H9 (cell line): ENCODE data around the gene APOL1. TPM values are rescaled to one million over a fixed set of nuclear protein-coding genes. Genes with fewer than 3 reads are reported as not detected.
A peak's percentile ranks its signal among the peaks of the same experiment; 100 is the strongest.
"Not testable (repeated sequence)": the region's sequence is repeated elsewhere in the genome, so short reads cannot be mapped to it uniquely, and the experiment has no call there.

Experiments used
- DNase-seq: peaks from one replicate; pipeline ENCODE4 v3.0.0-alpha.2; 2017
- H2AFZ ChIP-seq: one replicate; pipeline ENCODE4 v1.6.1; 2013; ENCODE audit warnings: mild to moderate bottlenecking, low read length, control low read depth, moderate library complexity
- H2AK5ac ChIP-seq: 2 replicates; pipeline ENCODE4 v1.6.1; 2013; ENCODE audit warnings: low read length, control low read depth, mixed read lengths; ENCODE audit not compliant: insufficient read length
- H2BK120ac ChIP-seq: one replicate; pipeline ENCODE4 v1.6.1; 2013; ENCODE audit warnings: low read depth, mild to moderate bottlenecking, low read length, control low read depth, inconsistent platforms; ENCODE audit not compliant: poor library complexity, severe bottlenecking
- H2BK12ac ChIP-seq: 2 replicates; pipeline ENCODE4 v1.6.1; 2013; ENCODE audit warnings: low read length, control low read depth, mixed read lengths, low read depth; ENCODE audit not compliant: insufficient read length
- H2BK15ac ChIP-seq: 2 replicates; pipeline ENCODE4 v1.6.1; 2013; ENCODE audit warnings: low read depth, low read length, control low read depth
- H2BK20ac ChIP-seq: one replicate; pipeline ENCODE4 v1.6.1; 2013; ENCODE audit warnings: low read depth, mild to moderate bottlenecking, low read length, control low read depth, inconsistent platforms; ENCODE audit not compliant: poor library complexity, severe bottlenecking
- H2BK5ac ChIP-seq: 2 replicates; pipeline ENCODE4 v1.6.1; 2013; ENCODE audit warnings: low read length, control low read depth, mixed read lengths; ENCODE audit not compliant: insufficient read length
- H3K14ac ChIP-seq: 2 replicates; pipeline ENCODE4 v1.6.1; 2013; ENCODE audit warnings: low read length, control low read depth; ENCODE audit not compliant: insufficient read depth
- H3K18ac ChIP-seq: 2 replicates; pipeline ENCODE4 v1.6.1; 2013; ENCODE audit warnings: low read depth, mild to moderate bottlenecking, mixed read lengths, low read length, control low read depth; ENCODE audit not compliant: insufficient read length
- H3K23ac ChIP-seq: 2 replicates; pipeline ENCODE4 v1.6.1; 2013; ENCODE audit warnings: low read length, control low read depth, mixed read lengths, low read depth; ENCODE audit not compliant: insufficient read length
- H3K23me2 ChIP-seq: 2 replicates; pipeline ENCODE4 v1.6.1; 2013; ENCODE audit warnings: low read depth, mild to moderate bottlenecking, mixed read lengths, low read length, control low read depth; ENCODE audit not compliant: insufficient read length, poor library complexity, severe bottlenecking
- H3K27ac ChIP-seq: 2 replicates; pipeline ENCODE4 v1.5.1; 2013; ENCODE audit warnings: low read length, control low read depth, mixed read lengths, low read depth; ENCODE audit not compliant: insufficient read length
- H3K27me3 ChIP-seq: 2 replicates; pipeline ENCODE4 v1.6.1; 2013; ENCODE audit warnings: low read length, control low read depth, inconsistent platforms; ENCODE audit not compliant: insufficient read depth
- H3K4ac ChIP-seq: 2 replicates; pipeline ENCODE4 v1.6.1; 2013; ENCODE audit warnings: low read depth, mild to moderate bottlenecking, control low read depth, inconsistent platforms, low read length, moderate library complexity
- H3K4me1 ChIP-seq: 2 replicates; pipeline ENCODE4 v1.6.1; 2013; ENCODE audit warnings: low read length, control low read depth, inconsistent platforms; ENCODE audit not compliant: insufficient read depth
- H3K4me2 ChIP-seq: 2 replicates; pipeline ENCODE4 v1.6.1; 2013; ENCODE audit warnings: low read length, control low read depth, mixed read lengths; ENCODE audit not compliant: insufficient read length, insufficient read depth
- H3K56ac ChIP-seq: 2 replicates; pipeline ENCODE4 v1.6.1; 2013; ENCODE audit warnings: low read depth, mild to moderate bottlenecking, mixed read lengths, low read length, control low read depth; ENCODE audit not compliant: insufficient read length
- H3K79me1 ChIP-seq: 2 replicates; pipeline ENCODE4 v1.6.1; 2013; ENCODE audit warnings: low read depth, mild to moderate bottlenecking, moderate library complexity, low read length, control low read depth, inconsistent platforms; ENCODE audit not compliant: insufficient read depth, poor library complexity, severe bottlenecking
- H3K79me2 ChIP-seq: 2 replicates; pipeline ENCODE4 v1.6.1; 2013; ENCODE audit warnings: low read length, control low read depth, inconsistent platforms; ENCODE audit not compliant: insufficient read depth
- H3K9ac ChIP-seq: 2 replicates; pipeline ENCODE4 v1.6.1; 2013; ENCODE audit warnings: low read length, control low read depth, mixed read lengths; ENCODE audit not compliant: insufficient read length; ENCODE audit errors: extremely low read depth
- H3K9me3 ChIP-seq: one replicate; pipeline ENCODE4 v1.6.1; 2013; ENCODE audit warnings: low read depth, low read length, inconsistent platforms; ENCODE audit not compliant: control insufficient read depth
- H3T11ph ChIP-seq: one replicate; pipeline ENCODE4 v1.6.1; 2013; ENCODE audit warnings: mild to moderate bottlenecking, low read length, control low read depth, inconsistent platforms
- H4K20me1 ChIP-seq: one replicate; pipeline ENCODE4 v1.6.1; 2013; ENCODE audit not compliant: control insufficient read depth, insufficient read length, insufficient read depth
- H4K5ac ChIP-seq: 2 replicates; pipeline ENCODE4 v1.6.1; 2013; ENCODE audit warnings: low read depth, mild to moderate bottlenecking, mixed read lengths, low read length, control low read depth; ENCODE audit not compliant: insufficient read length
- H4K8ac ChIP-seq: replicated peaks from 2 replicates; pipeline ENCODE4 v1.6.1; 2013; ENCODE audit warnings: low read length, control low read depth, mixed read lengths, low read depth; ENCODE audit not compliant: insufficient read length
- H4K91ac ChIP-seq: 2 replicates; pipeline ENCODE4 v1.6.1; 2013; ENCODE audit warnings: low read depth, mild to moderate bottlenecking, moderate library complexity, mixed read lengths, low read length, control low read depth; ENCODE audit not compliant: insufficient read length
- H3K27ac Mint-ChIP-seq, 3 experiments: 2 replicates in 2 of 3; 3 replicates in 1 of 3; pipeline ENCODE4 v1.8.0; 2020 to 2021; ENCODE audit warnings: mixed read lengths in 3 of 3, mild to moderate bottlenecking in 1 of 3, moderate library complexity in 1 of 3
- H3K27me3 Mint-ChIP-seq: 2 replicates; pipeline ENCODE4 v1.8.0; 2021; ENCODE audit warnings: low read depth, mild to moderate bottlenecking, moderate library complexity, mixed read lengths
- H3K36me3 Mint-ChIP-seq, 3 experiments: 2 replicates in 2 of 3; 3 replicates in 1 of 3; pipeline ENCODE4 v1.8.0; 2020 to 2021; ENCODE audit warnings: low read depth in 3 of 3, mixed read lengths in 3 of 3; ENCODE audit not compliant: insufficient read depth in 1 of 3
- H3K4me1 Mint-ChIP-seq, 2 experiments: 2 replicates each; pipeline ENCODE4 v1.8.0; 2020; ENCODE audit warnings: mixed read lengths in 2 of 2
- H3K4me3 Mint-ChIP-seq, 2 experiments: 2 replicates in 1 of 2; 3 replicates in 1 of 2; pipeline ENCODE4 v1.8.0; 2020 to 2021; ENCODE audit warnings: mild to moderate bottlenecking in 2 of 2, mixed read lengths in 2 of 2, moderate library complexity in 1 of 2
- H3K9me3 Mint-ChIP-seq, 2 experiments: 2 replicates in 1 of 2; 3 replicates in 1 of 2; pipeline ENCODE4 v1.8.0; 2020; ENCODE audit warnings: mild to moderate bottlenecking in 2 of 2, mixed read lengths in 2 of 2, moderate library complexity in 1 of 2
- CTCF ChIP-seq: fragments of 200-600 bp; sonication (generic); conservative IDR thresholded peaks from 3 replicates; pipeline ENCODE4 v1.8.0; 2021; ENCODE audit warnings: antibody characterized with exemption, mild to moderate bottlenecking
- WGBS: extraction: QIAGEN DNeasy Blood & Tissue Kit; methylation state at CpG from one replicate; pipeline ENCODE4 v1.1.7; 2013; ENCODE audit warnings: missing lambda C conversion rate, low lambda C conversion rate, mixed read lengths; ENCODE audit not compliant: insufficient read length; ENCODE audit errors: extremely low coverage; 5-methylcytosine and 5-hydroxymethylcytosine counted together
- long read RNA-seq: library from polyadenylated mRNA; unstranded; transcript quantifications from one replicate; pipeline ENCODE4 v2.0.0, GENCODE V29; 2020
- total RNA-seq: library from RNA; stranded (reverse); gene quantifications from 2 replicates; pipeline ENCODE4 v1.2.1, GENCODE V29; 2021

The APOL1 gene
- 0.13 TPM in 1 of 2 replicates, not detected in the other for total RNA-seq
- long read RNA-seq: 0 reads

DNA sequence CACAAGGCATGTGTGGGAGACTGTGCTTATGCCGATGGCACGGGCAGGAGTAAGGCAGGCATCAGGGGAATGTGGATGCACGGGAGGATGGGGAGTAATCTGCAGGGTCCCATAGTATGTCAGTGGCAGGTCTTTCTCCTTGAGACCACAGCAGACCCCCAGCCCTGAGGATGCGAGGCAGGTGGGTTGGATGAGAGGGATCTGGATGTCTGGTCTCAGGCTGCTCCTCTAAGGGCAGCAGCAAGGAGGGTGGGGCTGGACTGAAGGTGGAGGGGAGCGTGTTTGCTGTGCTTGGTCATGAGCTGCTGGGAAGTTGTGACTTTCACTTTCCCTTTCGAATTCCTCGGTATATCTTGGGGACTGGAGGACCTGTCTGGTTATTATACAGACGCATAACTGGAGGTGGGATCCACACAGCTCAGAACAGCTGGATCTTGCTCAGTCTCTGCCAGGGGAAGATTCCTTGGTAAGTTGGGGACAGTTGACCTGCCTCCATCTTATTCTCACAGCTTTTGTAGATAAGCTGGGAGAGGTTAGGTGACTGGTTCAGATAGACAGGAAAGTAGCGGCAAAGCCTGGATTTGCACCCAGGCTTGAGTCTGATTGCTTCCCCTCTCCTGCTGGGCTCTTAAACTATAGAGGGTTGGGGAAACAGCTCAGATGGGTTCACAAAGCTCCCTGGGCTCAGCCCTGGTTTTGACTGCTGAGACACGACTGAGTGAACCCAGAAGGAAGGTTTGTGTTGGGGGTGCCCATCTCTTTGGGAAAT, at the start of gene APOL1:
Gene APOL1, plus strand, starts transcription at position 380 of the 769 bp plus-strand sequence. CDS start 1,823 bp downstream, outside the sequence.
- H3K36me3 Mint-ChIP-seq: peaks cover 5 to 16% (median 9%) of the 10 kb centered on the region in 3 experiments; a peak in 6 of 7 replicates
- no peaks in the 10 kb centered on the region for H3K79me2 ChIP-seq
- no peak within 1 kb of the TSS for H2BK120ac ChIP-seq
- no peaks in the 10 kb centered on the region for H3K4me1 ChIP-seq
- H3K56ac ChIP-seq: no peak within 1 kb of the TSS
- H3K4me1 Mint-ChIP-seq: peaks cover 37 to 41% of the 10 kb centered on the region in 2 experiments
- H3K23me2 ChIP-seq: no peaks in the 10 kb centered on the region
- TF ChIP-seq CTCF: no peak
- peaks cover 13 to 18% of the 10 kb centered on the region in 2 experiments for H3K9me3 Mint-ChIP-seq
- peak; percentile 12 for DNase-seq
- no peak within 1 kb of the TSS for H3T11ph ChIP-seq
- no peak within 1 kb of the TSS for H3K27ac ChIP-seq
- H4K91ac ChIP-seq: no peak within 1 kb of the TSS
- no peak within 1 kb of the TSS for H2BK5ac ChIP-seq
- H3K9ac ChIP-seq: no peak within 1 kb of the TSS
- peaks cover 4% of the 10 kb centered on the region for H3K27me3 Mint-ChIP-seq
- no peak within 1 kb of the TSS for H2BK15ac ChIP-seq
- H3K18ac ChIP-seq: no peak within 1 kb of the TSS
- no peaks in the 10 kb centered on the region for H3K79me1 ChIP-seq
- peak within 1 kb of the TSS in 1 of 3 experiments; percentile 44; a peak in 2 of 7 replicates for H3K27ac Mint-ChIP-seq
- no peak within 1 kb of the TSS for H3K23ac ChIP-seq
- H2BK20ac ChIP-seq: no peak within 1 kb of the TSS
- H4K8ac ChIP-seq: no peak within 1 kb of the TSS
- H3K4me2 ChIP-seq: no peak within 1 kb of the TSS
- no peak within 1 kb of the TSS for H3K14ac ChIP-seq
- H2AFZ ChIP-seq: no peak within 1 kb of the TSS
- no peak within 1 kb of the TSS for H4K5ac ChIP-seq
- H2AK5ac ChIP-seq: no peak within 1 kb of the TSS
- no CpG with 5 or more reads among the region's 10 CpGs for WGBS
- H3K4me3 Mint-ChIP-seq: no peak within 1 kb of the TSS; a peak in 1 of 5 replicates
- no peak within 1 kb of the TSS for H2BK12ac ChIP-seq
- peaks cover 7% of the 10 kb centered on the region for H3K9me3 ChIP-seq
- no peak within 1 kb of the TSS for H3K4ac ChIP-seq
- H3K27me3 ChIP-seq: no peaks in the 10 kb centered on the region
- no peaks in the 10 kb centered on the region for H4K20me1 ChIP-seq

- H3K4me2 ChIP-seq, H3K79me2 ChIP-seq, H3K9ac ChIP-seq, H2AFZ ChIP-seq, H3T11ph ChIP-seq, H2BK15ac ChIP-seq, H3K79me1 ChIP-seq, H3K27me3 ChIP-seq, H4K8ac ChIP-seq, H2BK12ac ChIP-seq, H2BK120ac ChIP-seq, H2BK20ac ChIP-seq, H3K4me3 Mint-ChIP-seq, H3K27me3 Mint-ChIP-seq, H3K27ac Mint-ChIP-seq, H3K27ac ChIP-seq, H3K23me2 ChIP-seq, H3K9me3 ChIP-seq, H3K4me1 ChIP-seq, H3K4ac ChIP-seq, H3K23ac ChIP-seq, H4K5ac ChIP-seq, H3K56ac ChIP-seq, H4K91ac ChIP-seq, H3K36me3 Mint-ChIP-seq, DNase-seq, H3K18ac ChIP-seq, H3K9me3 Mint-ChIP-seq, H2BK5ac ChIP-seq, H4K20me1 ChIP-seq, H2AK5ac ChIP-seq, H3K14ac ChIP-seq: not testable (repeated sequence)
- no CpG with 5 or more reads among the region's 7 CpGs for WGBS
- H3K4me1 Mint-ChIP-seq: peaks cover 18 to 33% of the 10 kb centered on the region in 2 experiments
Measured at GRCh38 chr22:36203441-36203840, 49.5 kb upstream of the APOL1 start.
